Chondrocyte (in vitro differentiated cells): ENCODE data around the gene GLTPD2. TPM values are rescaled to one million over a fixed set of nuclear protein-coding genes. Genes with fewer than 3 reads are reported as not detected.

Experiments
- DNase-seq: peaks from one replicate; pipeline ENCODE4 v3.0.0; 2021; ENCODE audit warnings: mixed read lengths, low spot score
- H3K27ac Mint-ChIP-seq: one replicate; pipeline ENCODE4 v1.8.0; 2021; ENCODE audit warnings: mild to moderate bottlenecking, moderate library complexity, mixed read lengths; ENCODE audit not compliant: unreplicated experiment
- H3K27me3 Mint-ChIP-seq: 2 replicates; pipeline ENCODE4 v1.8.0; 2021; ENCODE audit warnings: low read depth, mixed read lengths
- H3K36me3 Mint-ChIP-seq: 2 replicates; pipeline ENCODE4 v1.8.0; 2021; ENCODE audit warnings: low read depth, mixed read lengths
- H3K4me1 Mint-ChIP-seq: 2 replicates; pipeline ENCODE4 v1.8.0; 2021; ENCODE audit warnings: low read depth, mild to moderate bottlenecking, mixed read lengths
- H3K4me3 Mint-ChIP-seq: one replicate; pipeline ENCODE4 v1.8.0; 2021; ENCODE audit warnings: mild to moderate bottlenecking, moderate library complexity, mixed read lengths; ENCODE audit not compliant: unreplicated experiment
- H3K9me3 Mint-ChIP-seq: 2 replicates; pipeline ENCODE4 v1.8.0; 2021; ENCODE audit warnings: low read depth, mixed read lengths
- CTCF ChIP-seq: fragments of 200-600 bp; sonication (generic); IDR thresholded peaks from 2 replicates; pipeline ENCODE4 v1.5.0; 2021; ENCODE audit warnings: antibody characterized with exemption, mild to moderate bottlenecking, moderate library complexity
- total RNA-seq: library from RNA; stranded (reverse); gene quantifications from 3 replicates; pipeline ENCODE4 v1.2.1, GENCODE V29; 2021

Gene GLTPD2
- total RNA-seq, 1 donor from 2014 or later = not detected

GRCh38 chr17:4807605-4808377 is 19.0 kb downstream of the GLTPD2 start:
- Mint-ChIP-seq H3K9me3 (no peaks in the 10 kb centered on the region), H3K27me3 (no peaks in the 10 kb centered on the region), H3K4me3 (peak overlapping the region; percentile 80), H3K27ac (peak overlapping the region; percentile 73), H3K4me1 (peaks cover 22% of the 10 kb centered on the region), H3K36me3 (peaks cover 13% of the 10 kb centered on the region)
- no peak for DNase-seq
- no peak for TF ChIP-seq CTCF

GRCh38 chr17:4808378-4808767 is 19.6 kb downstream of the GLTPD2 start:
- no peaks in the 10 kb centered on the region for H3K9me3 Mint-ChIP-seq
- peaks cover 22% of the 10 kb centered on the region for H3K4me1 Mint-ChIP-seq
- H3K4me3 Mint-ChIP-seq = peak overlapping the region; percentile 12
- no peak for TF ChIP-seq CTCF
- H3K27me3 Mint-ChIP-seq = no peaks in the 10 kb centered on the region
- H3K27ac Mint-ChIP-seq = no peak overlapping the region
- DNase-seq = no peak
- H3K36me3 Mint-ChIP-seq = peaks cover 13% of the 10 kb centered on the region

DNA sequence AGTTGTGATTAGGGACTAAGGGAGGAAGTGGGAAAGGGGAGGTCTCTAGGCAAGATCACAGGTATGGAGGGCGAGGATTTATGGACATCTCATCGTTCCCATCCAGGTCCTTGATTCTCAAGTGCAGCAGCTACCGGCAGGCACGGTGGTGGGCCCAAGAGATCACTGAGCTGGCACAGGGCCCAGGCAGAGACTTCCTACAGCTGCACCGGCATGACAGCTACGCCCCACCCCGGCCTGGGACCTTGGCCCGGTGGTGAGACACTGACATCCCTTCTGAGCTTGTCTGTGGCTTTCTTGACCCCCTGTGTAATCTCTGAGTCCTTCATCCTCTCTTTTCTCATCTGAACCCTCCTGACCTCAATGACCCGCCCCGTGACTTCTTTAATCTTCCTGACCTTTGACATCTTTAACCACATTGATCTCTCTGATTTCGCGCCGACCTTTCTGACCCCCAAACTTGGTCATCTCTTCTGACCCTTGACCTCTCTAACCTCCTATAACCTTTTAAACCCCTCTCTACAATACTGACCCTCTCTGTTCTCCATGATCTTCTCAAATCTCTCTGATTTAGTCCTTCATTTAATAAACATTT is 22.0 kb downstream of the GLTPD2 start:
- H3K27me3 Mint-ChIP-seq = no peaks in the 10 kb centered on the region
- peaks cover 25% of the 10 kb centered on the region for H3K36me3 Mint-ChIP-seq
- no peak overlapping the region for H3K27ac Mint-ChIP-seq
- no peak overlapping the region for H3K4me3 Mint-ChIP-seq
- DNase-seq = no peak
- TF ChIP-seq CTCF = no peak
- H3K9me3 Mint-ChIP-seq = no peaks in the 10 kb centered on the region
- H3K4me1 Mint-ChIP-seq = peaks cover 22% of the 10 kb centered on the region

- Mint-ChIP-seq H3K9me3 (no peaks in the 10 kb centered on the region), H3K27me3 (no peaks in the 10 kb centered on the region), H3K27ac (no peak overlapping the region), H3K36me3 (peaks cover 28% of the 10 kb centered on the region), H3K4me1 (peaks cover 16% of the 10 kb centered on the region), H3K4me3 (no peak overlapping the region)
- DNase-seq = no peak
- TF ChIP-seq CTCF = no peak
Measured at GRCh38 chr17:4811471-4811870, 22.7 kb downstream of the GLTPD2 start.

GRCh38 chr17:4812690-4813089 is 23.9 kb downstream of the GLTPD2 start:
- no peak overlapping the region for H3K27ac Mint-ChIP-seq
- H3K4me1 Mint-ChIP-seq = peaks cover 13% of the 10 kb centered on the region
- H3K27me3 Mint-ChIP-seq = no peaks in the 10 kb centered on the region
- TF ChIP-seq CTCF = no peak
- no peak for DNase-seq
- H3K4me3 Mint-ChIP-seq = no peak overlapping the region
- peaks cover 31% of the 10 kb centered on the region for H3K36me3 Mint-ChIP-seq
- no peaks in the 10 kb centered on the region for H3K9me3 Mint-ChIP-seq
